ENCODE results near the gene DAP.

- TF ChIP-seq POLR2AphosphoS5 (IDR thresholded peaks at IDR 0.05) (no peak), CTCF (IDR thresholded peaks at IDR 0.05) (no peak), POLR2A (IDR thresholded peaks at IDR 0.05) (no peak)
Measured at GRCh38 chr5:10801931-10802666, 41.1 kb upstream of the DAP start.

Measured in transverse colon (tissue), 4 donors.